Measurements from ENCODE around the gene HIPK4. TPM values are rescaled to one million over a fixed set of nuclear protein-coding genes. Genes with fewer than 3 reads are reported as not detected.

The HIPK4 gene
- total RNA-seq, 1 experiment from 2014 or later = not detected

GRCh38 chr19:40412866-40413265 lies 22.9 kb upstream of the HIPK4 start:
- Histone ChIP-seq H3K4me1 (0 out of 2 replicates have a peak, but pooled peaks cover 4% of the 10 kb centered on the region), H3K4me3 (ENCODE audit: low read depth, low read length) (no peak overlapping the region), H3K27me3 (replicated peaks; ENCODE audit: control insufficient read depth, insufficient read depth, low read length) (no peaks in the 10 kb centered on the region), H3K9me3 (no peaks in the 10 kb centered on the region), H3K36me3 (ENCODE audit: control insufficient read depth, insufficient read depth, low read length) (no peaks in the 10 kb centered on the region)
- no TSS peak for BruUV-seq (replicated peaks)
- peaks cover 7% of the 10 kb centered on the region for H3K4me1 Mint-ChIP-seq (ENCODE audit: low read depth, unreplicated experiment)
- no peaks in the 10 kb centered on the region for H3K9me3 Mint-ChIP-seq (ENCODE audit: unreplicated experiment)
- no peak overlapping the region for H3K4me3 Mint-ChIP-seq (ENCODE audit: unreplicated experiment)
- no peaks in the 10 kb centered on the region for H3K27me3 Mint-ChIP-seq (ENCODE audit: insufficient read depth, unreplicated experiment)
- intact Hi-C loops (cut with micrococcal nuclease; ENCODE audit: unreplicated experiment) = no loop called here
- no peak for DNase-seq
- TF ChIP-seq CTCF (IDR thresholded peaks at IDR 0.05; ENCODE audit: insufficient read depth in 1 of 2, low read depth in 1 of 2, low read length in 1 of 2, severe bottlenecking in 1 of 2, unreplicated experiment in 1 of 2) = no peak
- no peaks in the 10 kb centered on the region for H3K36me3 Mint-ChIP-seq (ENCODE audit: insufficient read depth, unreplicated experiment)
- H3K27ac Mint-ChIP-seq (ENCODE audit: unreplicated experiment) = no peak overlapping the region
- ChIA-PET CTCF (interaction anchor here (0.6 to 1.0 kb wide), 4 partner anchors 41 to 115 kb away, joined by 3 read pairs; no protein-coding TSS in a partner anchor), POLR2A (interaction anchor here (0.9 kb wide), 1 partner anchor 8 kb away, joined by 4 read pairs; no protein-coding TSS in a partner anchor)

GRCh38 chr19:40411958-40412499 lies 22.0 kb upstream of the HIPK4 start:
- Histone ChIP-seq H3K27me3 (replicated peaks; ENCODE audit: control insufficient read depth, insufficient read depth, low read length) (no peaks in the 10 kb centered on the region), H3K4me1 (0 out of 2 replicates have a peak, but pooled peaks cover 2% of the 10 kb centered on the region), H3K4me3 (ENCODE audit: low read depth, low read length) (no peak overlapping the region), H3K36me3 (ENCODE audit: control insufficient read depth, insufficient read depth, low read length) (no peaks in the 10 kb centered on the region), H3K9me3 (no peaks in the 10 kb centered on the region)
- no peak for TF ChIP-seq CTCF (IDR thresholded peaks at IDR 0.05; ENCODE audit: insufficient read depth in 1 of 2, low read depth in 1 of 2, low read length in 1 of 2, severe bottlenecking in 1 of 2, unreplicated experiment in 1 of 2)
- Mint-ChIP-seq H3K36me3 (ENCODE audit: insufficient read depth, unreplicated experiment) (no peaks in the 10 kb centered on the region), H3K27ac (ENCODE audit: unreplicated experiment) (no peak overlapping the region), H3K27me3 (ENCODE audit: insufficient read depth, unreplicated experiment) (no peaks in the 10 kb centered on the region), H3K4me1 (ENCODE audit: low read depth, unreplicated experiment) (peaks cover 4% of the 10 kb centered on the region), H3K9me3 (ENCODE audit: unreplicated experiment) (no peaks in the 10 kb centered on the region), H3K4me3 (ENCODE audit: unreplicated experiment) (no peak overlapping the region)
- DNase-seq = no peak
- ChIA-PET POLR2A (no interaction called here), CTCF (interaction anchor here (0.6 to 1.0 kb wide), 3 partner anchors 52 to 1230 kb away, joined by 3 read pairs; no protein-coding TSS in a partner anchor)
- intact Hi-C loops (cut with micrococcal nuclease; ENCODE audit: unreplicated experiment) = no loop called here
- no TSS peak for BruUV-seq (replicated peaks)

- H3K27me3 ChIP-seq (replicated peaks; ENCODE audit: control insufficient read depth, insufficient read depth, low read length) = no peaks in the 10 kb centered on the region
- TF ChIP-seq CTCF (IDR thresholded peaks at IDR 0.05; ENCODE audit: insufficient read depth in 1 of 2, low read depth in 1 of 2, low read length in 1 of 2, severe bottlenecking in 1 of 2, unreplicated experiment in 1 of 2) = no peak
- intact Hi-C loops (cut with micrococcal nuclease; ENCODE audit: unreplicated experiment) = no loop called here
- H3K36me3 ChIP-seq (ENCODE audit: control insufficient read depth, insufficient read depth, low read length) = no peaks in the 10 kb centered on the region
- H3K4me3 ChIP-seq (ENCODE audit: low read depth, low read length) = no peak overlapping the region
- ChIA-PET CTCF (interaction anchor here (1.0 kb wide), 1 partner anchor 15 kb away, joined by 5 read pairs; the partner anchor contains the start of gene SERTAD1), POLR2A (no interaction called here)
- Mint-ChIP-seq H3K36me3 (ENCODE audit: insufficient read depth, unreplicated experiment) (no peaks in the 10 kb centered on the region), H3K27me3 (ENCODE audit: insufficient read depth, unreplicated experiment) (no peaks in the 10 kb centered on the region), H3K4me1 (ENCODE audit: low read depth, unreplicated experiment) (no peaks in the 10 kb centered on the region), H3K27ac (ENCODE audit: unreplicated experiment) (no peak overlapping the region), H3K9me3 (ENCODE audit: unreplicated experiment) (no peaks in the 10 kb centered on the region), H3K4me3 (ENCODE audit: unreplicated experiment) (no peak overlapping the region)
- H3K9me3 ChIP-seq = no peaks in the 10 kb centered on the region
- no peak for DNase-seq
- no TSS peak for BruUV-seq (replicated peaks)
- no peaks in the 10 kb centered on the region for H3K4me1 ChIP-seq
These were observed 21.3 kb upstream of the HIPK4 start for GRCh38 chr19:40411125-40411842.
